Measurements from ENCODE around the gene UGT1A5. TPM values are rescaled to one million over a fixed set of nuclear protein-coding genes. Genes with fewer than 3 reads are reported as not detected.
A peak's percentile ranks its signal among the peaks of the same experiment; 100 is the strongest.

The UGT1A5 gene
- total and polyA plus RNA-seq, 2 of the 13 experiments (the other 11 are each of a cell fraction or from before 2014, with no cell fraction given) = not detected

DNA sequence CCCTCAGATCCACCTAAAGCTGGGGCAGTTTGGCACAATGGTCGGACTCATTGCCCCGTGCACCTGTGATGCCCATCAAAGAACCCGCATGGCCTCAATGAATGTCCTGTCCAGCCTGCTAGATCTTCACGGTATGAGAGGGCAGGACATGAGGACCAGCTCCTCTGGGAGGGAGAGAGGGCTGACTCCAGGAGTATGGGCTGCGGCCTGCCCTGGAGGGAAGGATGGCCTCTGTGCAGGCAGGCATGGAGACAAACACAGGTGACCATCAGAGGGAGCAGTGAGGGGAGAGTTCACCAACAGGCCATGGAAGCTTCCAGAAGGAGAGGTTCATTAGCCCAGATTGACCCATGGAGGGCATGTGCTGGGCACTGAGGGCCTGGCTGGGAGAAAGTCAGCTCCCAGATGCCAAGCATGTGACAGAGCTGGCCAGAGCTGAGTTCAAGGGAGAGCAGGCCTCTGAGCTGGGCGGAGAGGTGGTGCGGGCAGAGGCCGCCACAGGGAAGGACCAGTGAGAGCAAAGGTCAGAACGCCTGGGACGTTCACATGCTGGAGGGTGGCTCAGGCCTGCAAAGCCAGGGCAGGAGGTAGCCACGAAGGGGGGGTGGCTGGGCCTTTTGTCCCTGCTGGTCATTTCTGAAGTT, 105.4 kb downstream of the UGT1A5 start (continued):
- TF ChIP-seq, protein P1, sequence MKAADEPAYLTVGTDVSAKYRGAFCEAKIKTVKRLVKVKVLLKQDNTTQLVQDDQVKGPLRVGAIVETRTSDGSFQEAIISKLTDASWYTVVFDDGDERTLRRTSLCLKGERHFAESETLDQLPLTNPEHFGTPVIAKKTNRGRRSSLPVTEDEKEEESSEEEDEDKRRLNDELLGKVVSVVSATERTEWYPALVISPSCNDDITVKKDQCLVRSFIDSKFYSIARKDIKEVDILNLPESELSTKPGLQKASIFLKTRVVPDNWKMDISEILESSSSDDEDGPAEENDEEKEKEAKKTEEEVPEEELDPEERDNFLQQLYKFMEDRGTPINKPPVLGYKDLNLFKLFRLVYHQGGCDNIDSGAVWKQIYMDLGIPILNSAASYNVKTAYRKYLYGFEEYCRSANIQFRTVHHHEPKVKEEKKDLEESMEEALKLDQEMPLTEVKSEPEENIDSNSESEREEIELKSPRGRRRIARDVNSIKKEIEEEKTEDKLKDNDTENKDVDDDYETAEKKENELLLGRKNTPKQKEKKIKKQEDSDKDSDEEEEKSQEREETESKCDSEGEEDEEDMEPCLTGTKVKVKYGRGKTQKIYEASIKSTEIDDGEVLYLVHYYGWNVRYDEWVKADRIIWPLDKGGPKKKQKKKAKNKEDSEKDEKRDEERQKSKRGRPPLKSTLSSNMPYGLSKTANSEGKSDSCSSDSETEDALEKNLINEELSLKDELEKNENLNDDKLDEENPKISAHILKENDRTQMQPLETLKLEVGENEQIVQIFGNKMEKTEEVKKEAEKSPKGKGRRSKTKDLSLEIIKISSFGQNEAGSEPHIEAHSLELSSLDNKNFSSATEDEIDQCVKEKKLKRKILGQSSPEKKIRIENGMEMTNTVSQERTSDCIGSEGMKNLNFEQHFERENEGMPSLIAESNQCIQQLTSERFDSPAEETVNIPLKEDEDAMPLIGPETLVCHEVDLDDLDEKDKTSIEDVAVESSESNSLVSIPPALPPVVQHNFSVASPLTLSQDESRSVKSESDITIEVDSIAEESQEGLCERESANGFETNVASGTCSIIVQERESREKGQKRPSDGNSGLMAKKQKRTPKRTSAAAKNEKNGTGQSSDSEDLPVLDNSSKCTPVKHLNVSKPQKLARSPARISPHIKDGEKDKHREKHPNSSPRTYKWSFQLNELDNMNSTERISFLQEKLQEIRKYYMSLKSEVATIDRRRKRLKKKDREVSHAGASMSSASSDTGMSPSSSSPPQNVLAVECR (CRISPR knock-in tag; IDR thresholded peaks at IDR 0.05; ENCODE audit: borderline replicate concordance) = 0 out of 2 replicates have a peak, but pooled peaks have one; percentile 6
- TF ChIP-seq SAFB2 (CRISPR knock-in tag; IDR thresholded peaks at IDR 0.05; ENCODE audit: borderline replicate concordance, low read depth) = no peak
- TF ChIP-seq SALL1 (CRISPR knock-in tag; IDR thresholded peaks at IDR 0.05) = 0 out of 2 replicates have a peak, but pooled peaks have one; percentile 24
- TF ChIP-seq ETV6 (CRISPR knock-in tag; conservative IDR thresholded peaks at IDR 0.05) = no peak

DNA sequence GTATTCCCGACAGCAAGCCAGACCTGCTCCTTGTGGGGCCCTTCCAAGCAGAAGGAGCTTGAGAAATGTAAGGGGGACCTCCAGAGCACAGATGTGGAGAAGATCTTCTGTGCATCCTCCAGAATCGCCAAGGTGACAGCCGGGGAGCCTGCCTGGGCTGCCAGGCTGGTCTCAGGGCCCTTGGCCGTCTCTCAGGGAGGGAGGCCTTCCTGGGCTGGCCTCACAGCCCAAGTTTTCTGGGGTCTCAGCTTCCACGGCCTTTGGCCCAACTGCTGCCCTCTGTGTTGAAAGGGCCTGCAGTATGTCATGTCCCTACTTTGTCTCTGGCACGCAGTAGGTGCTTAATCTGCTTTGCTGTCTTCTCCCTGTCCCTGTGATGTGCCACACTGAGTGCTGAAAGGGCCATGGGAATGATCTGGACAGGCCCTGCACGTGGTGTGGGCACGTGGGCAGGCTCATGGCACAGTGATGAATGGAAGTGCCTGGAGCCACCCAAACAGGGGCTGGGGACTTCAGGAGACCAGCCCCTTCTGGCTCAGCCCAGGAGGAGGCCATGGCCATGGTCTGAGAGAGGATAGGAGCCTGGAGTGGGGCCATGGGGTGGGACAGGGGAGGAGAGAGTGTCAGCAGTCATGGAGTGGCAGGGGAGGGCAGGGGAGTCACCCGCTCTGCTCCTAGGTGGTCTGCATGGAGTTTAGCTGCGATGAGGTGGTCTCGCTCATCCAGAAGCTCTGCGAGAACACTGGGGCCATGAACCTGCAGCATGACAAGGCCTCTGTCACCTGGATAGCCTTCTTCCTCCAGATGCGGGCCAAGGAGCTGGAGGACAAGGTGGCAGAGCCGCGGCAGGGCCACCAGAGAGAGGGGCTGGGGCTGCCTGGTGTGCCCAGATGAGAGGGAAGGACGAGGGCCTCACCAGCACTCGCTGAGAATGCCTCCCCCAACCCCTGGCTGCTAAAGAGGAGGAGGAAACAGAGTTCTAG, 106.2 kb downstream of the UGT1A5 start:
- in situ Hi-C loops (cut with HindIII; ENCODE audit: extremely low pct_ligation_motif_present, low pct_unique_long_range_greater_than_20kb) = no loop called here
- Histone ChIP-seq H3K9me3 (ENCODE audit: low read length) (no peaks in the 10 kb centered on the region), H3K4me1 (ENCODE audit: insufficient read depth, low read length) (peaks cover 23% of the 10 kb centered on the region), H3K4me3 (replicated peaks in 1 of 3; ENCODE audit: insufficient read depth in 1 of 3, low read depth in 2 of 3, low read length in 3 of 3) (no peak overlapping the region), H3K9ac (ENCODE audit: insufficient read depth, low read depth, low read length) (no peak overlapping the region), H4K20me1 (ENCODE audit: insufficient read depth, low read length) (no peaks in the 10 kb centered on the region), H3K27ac (ENCODE audit: extremely low read length, insufficient read depth, low read length) (no peak overlapping the region), H3K27me3 (ENCODE audit: control insufficient read depth in 1 of 2, insufficient read depth in 2 of 2, low read length in 2 of 2) (peaks cover 8 to 35% of the 10 kb centered on the region in 2 experiments), H2AFZ (ENCODE audit: low read length) (no peak overlapping the region), H3K79me2 (ENCODE audit: insufficient read depth, low read length) (no peaks in the 10 kb centered on the region), H3K4me2 (ENCODE audit: low read depth, low read length) (0 out of 2 replicates have a peak overlapping the region, but pooled peaks have one; percentile 25), H3K36me3 (replicated peaks in 1 of 2; ENCODE audit: control insufficient read depth in 1 of 2, insufficient read depth in 2 of 2, low read length in 2 of 2) (no peaks in the 10 kb centered on the region)
- peak; percentile 42; the same call in 1 of the 2 replicates for TF ChIP-seq ZKSCAN1 (IDR thresholded peaks at IDR 0.05; ENCODE audit: low read length)
- no peak for TF ChIP-seq GZF1 (CRISPR knock-in tag; IDR thresholded peaks at IDR 0.05)
- TF ChIP-seq, protein P2, sequence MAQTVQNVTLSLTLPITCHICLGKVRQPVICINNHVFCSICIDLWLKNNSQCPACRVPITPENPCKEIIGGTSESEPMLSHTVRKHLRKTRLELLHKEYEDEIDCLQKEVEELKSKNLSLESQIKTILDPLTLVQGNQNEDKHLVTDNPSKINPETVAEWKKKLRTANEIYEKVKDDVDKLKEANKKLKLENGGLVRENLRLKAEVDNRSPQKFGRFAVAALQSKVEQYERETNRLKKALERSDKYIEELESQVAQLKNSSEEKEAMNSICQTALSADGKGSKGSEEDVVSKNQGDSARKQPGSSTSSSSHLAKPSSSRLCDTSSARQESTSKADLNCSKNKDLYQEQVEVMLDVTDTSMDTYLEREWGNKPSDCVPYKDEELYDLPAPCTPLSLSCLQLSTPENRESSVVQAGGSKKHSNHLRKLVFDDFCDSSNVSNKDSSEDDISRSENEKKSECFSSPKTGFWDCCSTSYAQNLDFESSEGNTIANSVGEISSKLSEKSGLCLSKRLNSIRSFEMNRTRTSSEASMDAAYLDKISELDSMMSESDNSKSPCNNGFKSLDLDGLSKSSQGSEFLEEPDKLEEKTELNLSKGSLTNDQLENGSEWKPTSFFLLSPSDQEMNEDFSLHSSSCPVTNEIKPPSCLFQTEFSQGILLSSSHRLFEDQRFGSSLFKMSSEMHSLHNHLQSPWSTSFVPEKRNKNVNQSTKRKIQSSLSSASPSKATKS (CRISPR knock-in tag; IDR thresholded peaks at IDR 0.05) = no peak
- TF ChIP-seq FOXC1 (CRISPR knock-in tag; IDR thresholded peaks at IDR 0.05; ENCODE audit: borderline replicate concordance) = 0 out of 2 replicates have a peak, but pooled peaks have one; percentile 10
- ChIA-PET POLR2A (no interaction called here), CTCF (ENCODE audit: low intra/inter-chr PET ratio, low total read pairs) (no interaction called here)
- ATAC-seq (no peak), FAIRE-seq (no peak), DNase-seq (ENCODE audit: low spot score) (no peak)
- WGBS (ENCODE audit: low lambda C conversion rate) = 65% methylated on average over 14 of the region's 17 CpGs
- intact Hi-C loops (cut with micrococcal nuclease; ENCODE audit: unreplicated experiment) = no loop called here
- no TSS peak for BruUV-seq (replicated peaks)

Data from HepG2 (cell line).